Neural cell (in vitro differentiated cells): ENCODE data around the gene FAM83B. TPM values are rescaled to one million over a fixed set of nuclear protein-coding genes. Genes with fewer than 3 reads are reported as not detected.

Source experiments
- H2AFZ ChIP-seq: fragments of 200-600, 300-800 bp; sonication (generic), shearing (Covaris generic); 2 replicates; pipeline ENCODE4 v1.6.0; 2014; ENCODE audit warnings: low read depth, mild to moderate bottlenecking, antibody characterized with exemption, low read length, moderate library complexity
- H3F3A ChIP-seq: fragments of 200-600 bp; shearing (Covaris generic); 2 replicates; pipeline ENCODE4 v1.6.1; 2016; ENCODE audit warnings: mild to moderate bottlenecking, moderate library complexity, mixed read lengths, antibody characterized with exemption, low read length; ENCODE audit not compliant: insufficient read depth, poor library complexity, severe bottlenecking
- H3K27ac ChIP-seq: fragments of 200-600, 300-800 bp; sonication (generic), shearing (Covaris generic); 2 replicates; pipeline ENCODE4 v1.5.1; 2014; ENCODE audit warnings: mild to moderate bottlenecking, low read length, moderate library complexity
- H3K27me3 ChIP-seq: fragments of 300-800, 200-600 bp; sonication (generic), shearing (Covaris generic); 2 replicates; pipeline ENCODE4 v1.6.0; 2014; ENCODE audit warnings: mild to moderate bottlenecking, low read depth, low read length, moderate library complexity; ENCODE audit not compliant: insufficient read depth
- H3K36me3 ChIP-seq: fragments of 300-800, 200-600 bp; sonication (generic), shearing (Covaris generic); 2 replicates; pipeline ENCODE4 v1.5.1; 2014; ENCODE audit warnings: mild to moderate bottlenecking, antibody characterized with exemption, low read length, moderate library complexity; ENCODE audit not compliant: insufficient read depth
- H3K4me2 ChIP-seq: fragments of 300-800, 200-600 bp; sonication (generic), shearing (Covaris generic); 2 replicates; pipeline ENCODE4 v1.6.0; 2014; ENCODE audit warnings: mild to moderate bottlenecking, low read length
- H3K4me3 ChIP-seq: fragments of 300-800, 200-600 bp; sonication (generic), shearing (Covaris generic); 2 replicates; pipeline ENCODE4 v1.5.1; 2014; ENCODE audit warnings: mild to moderate bottlenecking, low read length, moderate library complexity
- H3K79me2 ChIP-seq: fragments of 200-600 bp; shearing (Covaris generic); replicated peaks from 2 replicates; pipeline ENCODE4 v1.6.0; 2014; ENCODE audit warnings: mild to moderate bottlenecking, low read length, moderate library complexity; ENCODE audit not compliant: insufficient read depth
- H3K9ac ChIP-seq: fragments of 300-800, 200-600 bp; sonication (generic), shearing (Covaris generic); 2 replicates; pipeline ENCODE4 v1.6.1; 2016; ENCODE audit warnings: mild to moderate bottlenecking, low read length, mixed read lengths
- H3K9me2 ChIP-seq: fragments of 200-600 bp; shearing (Covaris generic); 2 replicates; pipeline ENCODE4 v1.6.1; 2016; ENCODE audit warnings: mild to moderate bottlenecking, low read length, mixed read lengths; ENCODE audit not compliant: insufficient read depth
- H3K9me3 ChIP-seq: fragments of 200-600, 300-800 bp; sonication (generic), shearing (Covaris generic); 2 replicates; pipeline ENCODE4 v1.6.1; 2016; ENCODE audit warnings: mild to moderate bottlenecking, mixed run types, low read length, moderate library complexity, mixed read lengths
- H4K20me1 ChIP-seq: fragments of 200-600 bp; shearing (Covaris generic); 2 replicates; pipeline ENCODE4 v1.6.1; 2016; ENCODE audit warnings: mild to moderate bottlenecking, mixed run types; ENCODE audit not compliant: insufficient read depth
- CTCF ChIP-seq: fragments of 450-650 bp; IDR thresholded peaks from 2 replicates; pipeline ENCODE4 v1.5.1; 2014; ENCODE audit warnings: antibody characterized with exemption, mild to moderate bottlenecking, moderate library complexity; ENCODE audit not compliant: poor library complexity, severe bottlenecking
- EP300 ChIP-seq: fragments of 450-650 bp; conservative IDR thresholded peaks from 2 replicates; pipeline ENCODE4 v1.6.1; 2014; ENCODE audit warnings: antibody characterized with exemption, mild to moderate bottlenecking, moderate library complexity; ENCODE audit not compliant: poor library complexity, severe bottlenecking
- EZH2 ChIP-seq: fragments of 200-600, 300-800 bp; shearing (Covaris generic), sonication (generic); IDR thresholded peaks from 2 replicates; pipeline ENCODE4 v1.6.1; 2014; ENCODE audit warnings: antibody characterized with exemption, low read length, borderline replicate concordance, mild to moderate bottlenecking; ENCODE audit not compliant: insufficient read depth, poor library complexity, severe bottlenecking
- MXI1 ChIP-seq: fragments of 450-650 bp; conservative IDR thresholded peaks from 2 replicates; pipeline ENCODE4 v1.6.1; 2014; ENCODE audit warnings: antibody characterized with exemption, mild to moderate bottlenecking; ENCODE audit not compliant: poor library complexity, severe bottlenecking
- POLR2AphosphoS5 ChIP-seq: IDR thresholded peaks from 2 replicates; pipeline ENCODE4 v1.6.1; 2012
- RAD21 ChIP-seq: fragments of 450-650 bp; conservative IDR thresholded peaks from 2 replicates; pipeline ENCODE4 v1.6.1; 2014; ENCODE audit warnings: antibody characterized with exemption, mild to moderate bottlenecking, moderate library complexity
- REST ChIP-seq: IDR thresholded peaks from 2 replicates; pipeline ENCODE4 v1.6.1; 2012; ENCODE audit warnings: borderline replicate concordance
- SMC3 ChIP-seq: fragments of 450-650 bp; conservative IDR thresholded peaks from 2 replicates; pipeline ENCODE4 v1.6.1; 2014; ENCODE audit warnings: antibody characterized with exemption, mild to moderate bottlenecking, moderate library complexity; ENCODE audit not compliant: poor library complexity
- TAF1 ChIP-seq: IDR thresholded peaks from 2 replicates; pipeline ENCODE4 v1.6.1; 2012; ENCODE audit warnings: low read depth
- polyA plus RNA-seq: library from polyadenylated mRNA; depleted of rRNA; stranded (reverse); fragments of >200 nt; gene quantifications from 2 replicates; pipeline ENCODE4 v1.2.3, GENCODE V29; 2014

The FAM83B gene
- polyA plus RNA-seq, 1 donor from 2014 or later = not detected

- Histone ChIP-seq H3K27ac (no peak overlapping the region), H3K9ac (no peak overlapping the region), H2AFZ (no peak overlapping the region), H4K20me1 (no peaks in the 10 kb centered on the region), H3K4me2 (no peak overlapping the region), H3K9me2 (no peaks in the 10 kb centered on the region), H3K27me3 (no peaks in the 10 kb centered on the region), H3F3A (no peaks in the 10 kb centered on the region), H3K36me3 (no peaks in the 10 kb centered on the region), H3K9me3 (no peaks in the 10 kb centered on the region), H3K79me2 (no peaks in the 10 kb centered on the region), H3K4me3 (no peak overlapping the region)
- no peak for TF ChIP-seq EZH2
- no peak for TF ChIP-seq TAF1
- TF ChIP-seq POLR2AphosphoS5 = no peak
- TF ChIP-seq CTCF = no peak
- TF ChIP-seq EP300 = no peak
- no peak for TF ChIP-seq MXI1
- no peak for TF ChIP-seq RAD21
- no peak for TF ChIP-seq SMC3
- TF ChIP-seq REST = no peak
These were observed 60.8 kb downstream of the FAM83B start for GRCh38 chr6:54907355-54907754.

- no peaks in the 10 kb centered on the region for H3K27me3 ChIP-seq
- H4K20me1 ChIP-seq = no peaks in the 10 kb centered on the region
- H3K4me3 ChIP-seq = no peak overlapping the region
- no peak overlapping the region for H3K4me2 ChIP-seq
- no peaks in the 10 kb centered on the region for H3K79me2 ChIP-seq
- no peak overlapping the region for H3K9ac ChIP-seq
- H3K9me2 ChIP-seq = no peaks in the 10 kb centered on the region
- H3K9me3 ChIP-seq = no peaks in the 10 kb centered on the region
- no peaks in the 10 kb centered on the region for H3K36me3 ChIP-seq
- H2AFZ ChIP-seq = no peak overlapping the region
- TF ChIP-seq RAD21 (no peak), REST (no peak), CTCF (no peak), TAF1 (no peak), EP300 (no peak), POLR2AphosphoS5 (no peak), SMC3 (no peak), MXI1 (no peak)
- no peaks in the 10 kb centered on the region for H3F3A ChIP-seq
- no peak overlapping the region for H3K27ac ChIP-seq
These were observed 62.6 kb downstream of the FAM83B start for GRCh38 chr6:54909184-54909583.
